Endothelial cell (in vitro differentiated cells): ENCODE measurements around the gene PDXDC1. TPM values are rescaled to one million over a fixed set of nuclear protein-coding genes. Genes with fewer than 3 reads are reported as not detected.
"Not testable (repeated sequence)": the region's sequence is repeated elsewhere in the genome, so short reads cannot be mapped to it uniquely, and the experiment has no call there.

ENCODE experiments used
- DNase-seq: peaks from one replicate; pipeline ENCODE4 v3.0.0; 2021; ENCODE audit warnings: low spot score
- H3K27ac Mint-ChIP-seq: one replicate; pipeline ENCODE4 v1.8.0; 2021; ENCODE audit warnings: mixed read lengths, inconsistent platforms; ENCODE audit not compliant: unreplicated experiment
- H3K27me3 Mint-ChIP-seq: one replicate; pipeline ENCODE4 v1.8.0; 2021; ENCODE audit warnings: mild to moderate bottlenecking, moderate library complexity, mixed read lengths, inconsistent platforms; ENCODE audit not compliant: unreplicated experiment
- H3K36me3 Mint-ChIP-seq: one replicate; pipeline ENCODE4 v1.8.0; 2021; ENCODE audit warnings: mild to moderate bottlenecking, low read depth, mixed read lengths, inconsistent platforms; ENCODE audit not compliant: unreplicated experiment
- H3K4me1 Mint-ChIP-seq: one replicate; pipeline ENCODE4 v1.8.0; 2021; ENCODE audit warnings: mild to moderate bottlenecking, mixed read lengths, inconsistent platforms; ENCODE audit not compliant: unreplicated experiment
- H3K4me3 Mint-ChIP-seq: one replicate; pipeline ENCODE4 v1.8.0; 2021; ENCODE audit warnings: mild to moderate bottlenecking, mixed read lengths, inconsistent platforms; ENCODE audit not compliant: unreplicated experiment
- H3K9me3 Mint-ChIP-seq: one replicate; pipeline ENCODE4 v1.8.0; 2021; ENCODE audit warnings: mixed read lengths, inconsistent platforms; ENCODE audit not compliant: unreplicated experiment
- CTCF ChIP-seq: fragments of 200-600 bp; sonication (generic); IDR thresholded peaks from one replicate; pipeline ENCODE4 v1.5.0; 2021; ENCODE audit warnings: antibody characterized with exemption; ENCODE audit not compliant: unreplicated experiment
- total RNA-seq: library from RNA; stranded (reverse); fragmentation: NEBNext Ultra II Directional; extraction: Animal tissue kit (Norgen Biotek cat#: 25700); gene quantifications from one replicate; pipeline ENCODE4 v1.2.1, GENCODE V29; 2021; ENCODE audit not compliant: unreplicated experiment

The PDXDC1 gene
- total RNA-seq, 1 donor from 2014 or later = 54.8 TPM

GRCh38 chr16:15041271-15042004 lies 66.6 kb downstream of the PDXDC1 start:
- peaks cover 30% of the 10 kb centered on the region for H3K36me3 Mint-ChIP-seq
- DNase-seq = no peak
- H3K27me3 Mint-ChIP-seq = peaks cover 3% of the 10 kb centered on the region
- no peak overlapping the region for H3K4me3 Mint-ChIP-seq
- no peak overlapping the region for H3K27ac Mint-ChIP-seq
- no peaks in the 10 kb centered on the region for H3K9me3 Mint-ChIP-seq
- H3K4me1 Mint-ChIP-seq = no peaks in the 10 kb centered on the region
- no peak for TF ChIP-seq CTCF

GRCh38 chr16:15043344-15043743 lies 68.5 kb downstream of the PDXDC1 start:
- Mint-ChIP-seq H3K9me3 (no peaks in the 10 kb centered on the region), H3K4me3 (no peak overlapping the region), H3K27ac (no peak overlapping the region), H3K36me3 (peaks cover 25% of the 10 kb centered on the region), H3K27me3 (peaks cover 3% of the 10 kb centered on the region), H3K4me1 (no peaks in the 10 kb centered on the region)
- DNase-seq = no peak
- no peak for TF ChIP-seq CTCF

- Mint-ChIP-seq H3K27ac (no peak overlapping the region), H3K4me1 (no peaks in the 10 kb centered on the region), H3K36me3 (peaks cover 25% of the 10 kb centered on the region), H3K4me3 (peak overlapping the region; percentile 37), H3K27me3 (peaks cover 3% of the 10 kb centered on the region), H3K9me3 (no peaks in the 10 kb centered on the region)
- no peak for DNase-seq
- no peak for TF ChIP-seq CTCF
Observed at GRCh38 chr16:15044286-15044685, 69.5 kb downstream of the PDXDC1 start.

GRCh38 chr16:15045270-15045669 lies 70.4 kb downstream of the PDXDC1 start:
- H3K27ac Mint-ChIP-seq, DNase-seq, H3K27me3 Mint-ChIP-seq, H3K4me1 Mint-ChIP-seq, H3K4me3 Mint-ChIP-seq, H3K9me3 Mint-ChIP-seq: not testable (repeated sequence)
- H3K36me3 Mint-ChIP-seq = peaks cover 25% of the 10 kb centered on the region

- peaks cover 5% of the 10 kb centered on the region for H3K4me1 Mint-ChIP-seq
- H3K4me3 Mint-ChIP-seq = no peak overlapping the region
- TF ChIP-seq CTCF = no peak
- no peaks in the 10 kb centered on the region for H3K9me3 Mint-ChIP-seq
- H3K27me3 Mint-ChIP-seq = peaks cover 1% of the 10 kb centered on the region
- H3K27ac Mint-ChIP-seq = no peak overlapping the region
- H3K36me3 Mint-ChIP-seq = peaks cover 25% of the 10 kb centered on the region
- DNase-seq = no peak
Observed at GRCh38 chr16:15046692-15047376, 72.0 kb downstream of the PDXDC1 start.
